GM19438 (cell line): ENCODE data around the gene PCP4.

ENCODE experiments used
- ATAC-seq: cut with Tn5 transposase; IDR thresholded peaks from one replicate; pipeline ENCODE4 v1.9.1; 2021; ENCODE audit warnings: low read depth; ENCODE audit not compliant: unreplicated experiment

PCP4 gene

DNA sequence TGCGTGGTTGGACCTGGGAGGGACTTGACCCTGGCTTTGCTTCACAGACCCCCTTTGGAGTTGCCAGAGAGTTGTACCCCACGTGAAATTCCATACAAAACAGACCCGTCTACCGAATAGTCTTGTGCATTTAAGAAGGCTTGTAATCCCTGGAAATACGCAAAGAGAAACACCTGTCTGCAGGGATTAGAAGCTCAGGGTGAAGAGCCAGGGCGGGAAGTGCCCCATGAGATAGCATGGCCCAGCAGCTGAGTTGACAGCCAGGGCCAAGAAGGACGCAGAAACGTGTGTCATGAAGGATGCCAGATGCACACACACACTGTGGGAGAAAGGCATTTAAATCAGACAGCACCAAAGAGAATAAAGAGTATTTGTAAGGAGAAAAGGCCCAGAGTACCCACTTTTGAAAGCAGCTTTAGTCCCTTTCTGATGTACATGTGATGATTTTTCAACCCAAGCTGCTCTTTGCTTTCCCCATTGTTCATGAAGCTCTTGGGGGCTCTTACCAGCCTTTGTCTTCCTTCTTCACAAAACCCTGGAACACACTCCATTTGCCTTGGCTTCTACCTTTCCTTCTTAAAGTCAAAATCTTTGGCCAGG lies 46.6 kb downstream of the PCP4 start:
- ATAC-seq = no peak

DNA sequence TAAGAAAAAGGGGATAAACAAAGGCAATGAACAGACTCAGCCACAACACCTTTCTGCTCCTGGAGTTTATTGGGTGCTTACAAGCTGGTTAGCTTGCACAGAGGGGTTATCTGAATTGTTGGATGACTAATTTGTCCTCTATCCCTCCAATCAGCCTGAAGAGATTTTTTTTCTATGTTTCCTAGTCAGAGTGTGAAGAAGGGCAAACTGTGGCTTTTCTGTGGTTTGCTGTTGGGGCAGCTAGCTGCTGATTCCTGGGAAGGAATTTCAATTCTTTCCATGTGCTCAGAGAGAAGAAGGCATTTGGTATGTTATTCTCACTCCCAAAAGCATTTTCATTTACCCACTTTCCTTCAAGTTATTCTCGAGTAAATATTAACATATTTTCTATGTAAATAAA lies 48.6 kb downstream of the PCP4 start:
- ATAC-seq = no peak

- ATAC-seq = no peak
These were observed 51.3 kb downstream of the PCP4 start for GRCh38 chr21:39918558-39918957.

DNA sequence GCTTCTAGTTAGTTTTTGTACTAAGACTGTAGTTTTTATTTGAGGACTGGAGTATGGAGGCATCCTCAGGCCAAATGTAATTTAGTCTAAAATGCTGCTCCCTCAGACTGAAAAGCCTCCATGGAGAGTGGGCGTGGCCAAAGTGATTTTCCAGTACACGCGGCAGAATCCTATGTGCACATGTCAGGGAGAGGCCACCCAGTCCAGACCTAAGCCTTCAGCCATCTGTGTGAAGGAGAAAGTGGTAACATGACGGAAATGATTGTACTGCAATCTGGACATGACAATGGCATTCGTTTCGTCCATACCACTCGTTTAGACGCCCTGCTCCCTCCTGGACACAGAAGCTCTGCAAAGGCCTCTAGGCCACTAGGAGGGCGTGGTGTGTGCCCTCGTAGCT lies 56.2 kb downstream of the PCP4 start:
- ATAC-seq = no peak

GRCh38 chr21:39924577-39925308 lies 57.5 kb downstream of the PCP4 start:
- no peak for ATAC-seq

DNA sequence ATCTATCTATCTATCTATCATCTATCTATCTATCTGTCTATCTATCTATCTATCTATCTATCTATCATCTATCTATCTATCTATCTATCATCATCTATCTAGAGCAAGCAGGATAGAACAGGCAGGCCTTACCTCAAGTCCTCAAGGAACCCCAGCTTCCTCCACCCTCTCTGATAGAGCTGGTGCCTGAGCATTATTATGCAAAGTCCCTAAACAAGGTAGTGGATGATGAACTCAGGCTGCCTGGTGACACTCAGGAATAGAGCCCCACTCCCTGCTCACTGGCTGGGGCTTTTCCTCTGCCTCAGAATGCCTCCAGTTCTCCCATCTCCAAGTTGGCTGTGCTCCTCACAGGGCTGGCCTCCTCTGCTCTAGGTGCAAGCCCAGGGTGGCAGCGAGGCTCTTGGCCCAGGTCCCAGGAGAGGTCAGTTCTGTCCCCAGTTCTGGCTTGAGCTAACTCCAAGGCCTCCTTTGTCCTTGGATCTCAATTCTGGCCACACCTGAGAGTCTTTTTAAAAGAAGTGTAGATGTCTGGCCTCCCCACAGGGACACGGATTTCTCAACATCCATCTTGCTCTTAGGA lies 60.2 kb downstream of the PCP4 start:
- no peak for ATAC-seq

GRCh38 chr21:39932335-39932734 lies 65.1 kb downstream of the PCP4 start:
- no peak for ATAC-seq

GRCh38 chr21:39934895-39935294 lies 67.7 kb downstream of the PCP4 start:
- no peak for ATAC-seq

DNA sequence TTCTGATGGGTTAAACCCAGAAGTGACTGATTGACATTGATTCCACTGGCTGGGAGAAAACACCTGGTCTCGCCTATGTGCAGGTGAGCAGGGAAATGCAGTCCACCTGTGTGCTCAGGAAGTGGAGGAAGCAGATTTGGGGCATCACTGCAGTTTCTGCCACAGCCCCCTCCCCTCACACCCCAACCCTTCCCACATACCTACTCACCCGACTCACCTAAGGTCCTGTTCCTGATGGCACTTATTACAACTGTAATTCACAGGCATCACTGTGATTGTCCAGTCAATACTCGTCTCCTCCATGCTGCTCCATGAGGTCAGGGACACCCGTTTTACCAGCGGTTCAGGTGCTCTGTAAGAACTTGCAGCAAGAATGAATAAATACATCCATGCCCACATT lies 68.5 kb downstream of the PCP4 start:
- no peak for ATAC-seq

DNA sequence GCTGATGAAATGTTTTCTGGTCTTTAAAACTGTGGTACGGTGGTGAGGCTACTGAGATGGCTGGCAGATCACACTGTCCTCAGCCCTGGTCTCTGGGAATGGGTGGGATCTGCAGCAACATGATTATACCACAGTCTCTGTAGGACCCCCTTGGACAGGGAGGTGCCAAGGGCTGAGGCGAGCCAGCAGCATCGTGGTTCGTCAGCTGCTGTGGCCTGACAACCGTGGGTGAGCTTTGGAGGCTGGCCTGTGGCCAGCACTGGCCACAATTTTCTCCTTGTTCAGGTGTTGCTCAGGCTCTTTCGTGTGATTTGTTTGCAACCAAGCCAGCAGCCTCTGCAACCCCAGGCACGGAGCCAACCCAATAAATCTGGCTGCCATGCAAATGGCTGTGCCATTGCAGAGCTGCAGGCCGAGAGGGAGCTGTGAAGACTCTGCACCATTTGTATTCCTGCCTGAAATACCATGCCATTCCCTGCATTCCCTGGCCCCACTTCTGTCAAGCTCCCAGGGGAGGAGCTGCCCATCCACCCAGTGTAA lies 70.9 kb downstream of the PCP4 start:
- ATAC-seq = no peak

- no peak for ATAC-seq
These were observed 79.0 kb downstream of the PCP4 start for GRCh38 chr21:39946199-39946598.

- no peak for ATAC-seq
These were observed 79.8 kb downstream of the PCP4 start for GRCh38 chr21:39947031-39947430.

DNA sequence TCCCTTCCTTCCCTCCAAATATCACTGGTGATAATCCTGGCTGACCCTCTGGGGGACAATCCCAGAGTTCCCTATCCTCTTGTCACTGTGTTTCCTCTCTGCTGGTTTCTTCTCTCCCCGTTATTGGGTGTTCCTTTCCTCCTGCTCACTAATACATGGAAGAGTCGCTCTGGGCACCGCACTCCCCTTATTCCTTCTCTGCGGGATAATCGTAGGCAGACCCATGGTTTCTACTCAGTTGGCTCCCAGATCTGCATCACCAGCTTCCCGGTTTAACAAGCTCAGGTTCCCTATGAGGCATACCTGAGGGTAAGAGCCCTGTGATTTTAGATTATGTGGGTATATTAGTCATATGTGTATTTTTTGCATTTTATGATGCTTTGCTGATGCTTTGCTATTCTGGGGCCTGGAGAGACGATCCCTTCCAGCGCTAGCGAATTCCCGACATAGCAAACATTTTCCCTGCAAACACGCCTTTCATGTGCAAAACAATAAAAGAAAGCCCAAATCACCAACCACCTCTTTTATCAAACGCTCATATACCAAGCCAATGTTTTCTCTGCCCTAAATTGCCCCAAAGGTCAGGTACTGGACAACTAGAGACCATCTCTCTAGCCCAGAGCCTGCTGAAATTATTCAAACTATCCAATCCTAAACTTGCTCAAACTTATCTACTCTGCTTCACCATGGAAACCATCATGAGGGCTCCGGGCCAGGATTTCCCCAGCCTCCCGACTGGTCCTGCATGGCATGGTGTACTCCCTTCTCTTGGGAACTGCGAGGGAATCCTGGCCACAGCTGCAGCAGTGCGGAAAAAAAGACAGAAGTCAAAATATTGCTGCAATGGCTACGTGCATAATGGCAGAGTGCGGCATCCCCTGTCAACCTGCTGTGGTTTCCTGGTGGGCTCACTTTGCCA lies 84.2 kb downstream of the PCP4 start:
- ATAC-seq = no peak

DNA sequence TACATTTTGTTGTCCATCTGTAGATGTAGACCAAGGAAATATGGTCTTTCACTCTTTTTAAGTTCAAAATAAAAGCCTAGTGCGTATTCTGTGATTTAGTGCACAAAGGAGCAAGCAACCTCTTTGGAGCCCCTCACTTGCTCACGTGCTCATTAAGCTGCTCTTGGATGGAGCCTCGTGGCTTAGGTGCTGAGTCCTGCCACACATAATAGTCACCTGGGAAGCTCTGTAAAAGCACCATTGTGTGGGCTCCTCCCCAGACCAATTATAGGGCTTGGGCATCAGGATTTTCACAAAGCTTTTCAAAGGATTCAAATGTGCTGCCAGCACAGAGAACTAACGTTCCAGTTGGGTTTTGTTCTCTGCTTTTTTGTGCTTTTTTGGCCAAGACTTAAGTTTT lies 85.0 kb downstream of the PCP4 start:
- no peak for ATAC-seq

GRCh38 chr21:39954570-39954969 lies 87.3 kb downstream of the PCP4 start:
- ATAC-seq = no peak

- ATAC-seq = no peak
These were observed 88.1 kb downstream of the PCP4 start for GRCh38 chr21:39955326-39955725.

- ATAC-seq = no peak
These were observed 89.3 kb downstream of the PCP4 start for GRCh38 chr21:39956586-39956985.

DNA sequence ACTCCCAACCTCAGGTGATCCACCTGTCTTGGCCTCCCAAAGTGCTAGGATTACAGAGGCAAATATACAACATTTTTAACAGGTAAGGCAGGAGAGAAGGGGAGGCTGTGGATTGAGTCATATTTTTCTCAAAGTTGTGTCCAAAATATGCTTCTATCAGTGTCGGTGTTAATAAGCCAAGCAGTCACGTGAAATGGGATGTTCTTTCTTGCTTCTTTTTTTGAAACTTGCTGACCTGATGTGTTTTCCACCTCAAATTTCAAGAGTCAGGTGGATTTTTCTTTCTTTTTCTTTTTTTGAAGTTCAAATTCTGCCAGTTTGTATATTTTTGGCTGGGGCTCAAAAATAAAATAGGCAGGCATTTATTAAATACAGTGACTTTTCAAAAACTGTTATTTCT lies 91.5 kb downstream of the PCP4 start:
- ATAC-seq = no peak

DNA sequence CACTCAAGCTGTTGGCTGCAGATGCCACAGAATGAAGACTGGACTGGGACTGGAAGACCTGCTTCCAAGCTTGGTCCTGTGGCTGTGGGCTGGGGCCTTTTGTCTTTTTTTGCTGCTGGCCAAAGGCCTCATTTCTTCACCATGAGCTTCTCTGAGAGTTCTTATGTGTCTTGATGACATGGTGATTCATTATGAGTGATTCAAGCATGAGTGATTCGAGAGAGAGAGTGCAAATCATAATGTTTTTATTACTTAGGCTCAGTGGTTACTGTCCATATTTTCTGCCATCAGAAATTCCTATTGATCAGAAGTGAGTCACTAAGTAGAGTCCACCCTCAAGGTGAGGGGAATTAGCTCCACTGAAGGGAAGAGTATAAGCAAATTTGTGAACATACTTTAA lies 94.0 kb downstream of the PCP4 start:
- no peak for ATAC-seq

DNA sequence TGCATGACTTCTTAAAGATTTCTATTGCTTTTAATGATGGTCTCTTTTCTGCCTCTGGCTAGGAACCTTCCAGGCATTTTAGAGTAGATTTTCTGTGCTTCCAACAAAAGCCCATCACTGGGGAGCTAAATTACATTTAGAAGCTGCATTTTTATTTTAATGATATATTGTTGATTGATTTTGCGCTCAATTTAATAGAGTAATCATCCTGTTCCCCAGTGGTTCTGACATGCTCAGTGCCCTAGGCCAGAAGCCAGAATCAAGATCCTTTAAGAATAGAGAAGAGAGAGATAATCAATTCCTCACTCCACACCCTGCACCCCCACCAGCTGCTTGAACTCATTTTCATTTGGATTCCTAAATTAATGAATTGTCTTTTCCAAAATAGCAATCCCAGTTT lies 97.8 kb downstream of the PCP4 start:
- no peak for ATAC-seq

DNA sequence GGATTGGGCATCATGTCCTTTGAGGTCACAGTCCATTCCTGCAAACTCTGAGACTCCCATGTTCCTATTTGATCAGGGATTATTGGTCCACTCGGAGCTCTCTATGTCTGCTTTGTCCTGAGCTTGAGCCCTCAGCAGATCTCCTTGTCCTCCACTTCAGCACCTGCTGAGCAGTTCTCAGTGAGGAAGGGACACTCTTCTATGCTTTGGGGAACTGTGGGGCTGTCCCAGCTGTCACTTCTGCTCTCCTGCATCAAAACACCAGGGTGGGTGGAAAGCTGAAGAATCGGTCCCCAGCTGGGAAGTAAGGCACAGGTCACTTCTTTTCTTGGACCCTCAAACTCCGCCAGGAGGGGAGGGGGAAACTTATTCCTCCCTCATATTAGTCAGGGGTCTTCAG lies 99.5 kb downstream of the PCP4 start:
- no peak for ATAC-seq
